Smooth muscle cell (in vitro differentiated cells): ENCODE data around the gene AMMECR1L. TPM values are rescaled to one million over a fixed set of nuclear protein-coding genes. Genes with fewer than 3 reads are reported as not detected.
"Not testable (repeated sequence)": the region's sequence is repeated elsewhere in the genome, so short reads cannot be mapped to it uniquely, and the experiment has no call there.

Experiments
- DNase-seq: peaks from one replicate; lab custom pipeline; 2025; ENCODE audit not compliant: unreplicated experiment; lab: John Stamatoyannopoulos, UW
- H2AFZ ChIP-seq: fragments of 200-600 bp; sonication (generic); 2 replicates; pipeline ENCODE4 v1.6.0; 2016; ENCODE audit warnings: antibody characterized with exemption, low read depth, mild to moderate bottlenecking
- H3F3A ChIP-seq: fragments of 200-600 bp; sonication (generic); 2 replicates; pipeline ENCODE4 v1.6.0; 2017; ENCODE audit warnings: antibody characterized with exemption, low read depth
- H3K27ac ChIP-seq: fragments of 200-600 bp; sonication (generic); 2 replicates; pipeline ENCODE4 v1.5.1; 2016; ENCODE audit warnings: low read depth, mild to moderate bottlenecking
- H3K27me3 ChIP-seq: fragments of 200-600 bp; sonication (generic); 2 replicates; pipeline ENCODE4 v1.6.1; 2016; ENCODE audit warnings: low read depth, mild to moderate bottlenecking
- H3K36me3 ChIP-seq: fragments of 200-600 bp; sonication (generic); 2 replicates; pipeline ENCODE4 v1.5.1; 2016; ENCODE audit warnings: low read depth
- H3K4me1 ChIP-seq: fragments of 200-600 bp; sonication (generic); 2 replicates; pipeline ENCODE4 v1.5.1; 2016; ENCODE audit warnings: low read depth
- H3K4me2 ChIP-seq: fragments of 200-600 bp; sonication (generic); 2 replicates; pipeline ENCODE4 v1.6.0; 2016; ENCODE audit warnings: mild to moderate bottlenecking
- H3K4me3 ChIP-seq: fragments of 200-600 bp; sonication (generic); 2 replicates; pipeline ENCODE4 v1.5.1; 2016; ENCODE audit warnings: mild to moderate bottlenecking
- H3K79me2 ChIP-seq: fragments of 200-600 bp; sonication (generic); 2 replicates; pipeline ENCODE4 v1.6.0; 2016; ENCODE audit warnings: low read depth, mild to moderate bottlenecking
- H3K9ac ChIP-seq: fragments of 200-600 bp; sonication (generic); 2 replicates; pipeline ENCODE4 v1.6.0; 2016; ENCODE audit warnings: low read depth
- H3K9me3 ChIP-seq: fragments of 200-600 bp; sonication (generic); replicated peaks from 2 replicates; pipeline ENCODE4 v1.5.1; 2016; ENCODE audit warnings: low read depth
- H4K20me1 ChIP-seq: fragments of 200-600 bp; sonication (generic); 2 replicates; pipeline ENCODE4 v1.6.0; 2016; ENCODE audit warnings: low read depth
- WGBS: methylation state at CpG from one replicate; pipeline ENCODE4 v1.1.7; 2016; ENCODE audit warnings: low lambda C conversion rate; 5-methylcytosine and 5-hydroxymethylcytosine counted together
- polyA plus RNA-seq: library from polyadenylated mRNA; unstranded; fragments of >200 nt; fragmentation: Nextera tagmentation; extraction: Ambion mirVana; gene quantifications from 2 replicates; pipeline ENCODE4 v1.2.1, GENCODE V29; 2016
- total RNA-seq: library from RNA; depleted of rRNA; stranded (reverse); fragments of >200 nt; gene quantifications from 2 replicates; pipeline ENCODE4 v1.2.3, GENCODE V29; 2014
- TF ChIP-seq, protein P1 (sequence below): fragments of 200-600 bp; sonication (generic); IDR thresholded peaks from 2 replicates; pipeline ENCODE4 v1.5.1; 2017; ENCODE audit warnings: borderline replicate concordance, mild to moderate bottlenecking, antibody characterized with exemption; ENCODE audit not compliant: insufficient read depth, poor library complexity, severe bottlenecking

Gene AMMECR1L
- total and polyA plus RNA-seq, 2 experiments from 2014 or later, result 11.8 to 13.8 TPM

DNA sequence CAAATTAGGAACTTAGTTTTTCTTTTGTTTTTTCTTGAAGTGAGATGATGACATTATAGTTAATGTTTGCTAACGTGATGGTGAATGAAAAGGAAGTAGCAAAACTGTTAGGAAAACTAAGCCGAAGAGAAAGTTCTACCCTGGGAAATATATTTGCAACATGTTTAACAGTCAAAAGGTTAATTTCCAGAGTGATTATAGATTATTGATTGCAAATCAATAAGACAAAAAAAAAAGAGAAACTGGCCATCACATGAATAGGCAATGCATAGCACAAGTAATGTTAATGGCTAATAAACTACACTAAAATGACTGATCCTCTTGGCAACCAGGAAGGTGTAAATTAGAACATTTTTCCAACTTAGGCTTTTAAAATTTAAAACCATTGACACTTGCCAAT, 26.0 kb upstream of the AMMECR1L start:
- H2AFZ ChIP-seq, result no peak overlapping the region
- 95% methylated on average over 2 of the region's 2 CpGs for WGBS
- no peaks in the 10 kb centered on the region for H3K27me3 ChIP-seq
- H3K9me3 ChIP-seq, result no peaks in the 10 kb centered on the region
- DNase-seq, result no peak
- no peaks in the 10 kb centered on the region for H3K36me3 ChIP-seq
- no peaks in the 10 kb centered on the region for H4K20me1 ChIP-seq
- H3K79me2 ChIP-seq, result no peaks in the 10 kb centered on the region
- no peak overlapping the region for H3K4me2 ChIP-seq
- no peak overlapping the region for H3K27ac ChIP-seq
- H3K4me1 ChIP-seq, result no peaks in the 10 kb centered on the region
- no peak overlapping the region for H3K9ac ChIP-seq
- TF ChIP-seq, protein P1, sequence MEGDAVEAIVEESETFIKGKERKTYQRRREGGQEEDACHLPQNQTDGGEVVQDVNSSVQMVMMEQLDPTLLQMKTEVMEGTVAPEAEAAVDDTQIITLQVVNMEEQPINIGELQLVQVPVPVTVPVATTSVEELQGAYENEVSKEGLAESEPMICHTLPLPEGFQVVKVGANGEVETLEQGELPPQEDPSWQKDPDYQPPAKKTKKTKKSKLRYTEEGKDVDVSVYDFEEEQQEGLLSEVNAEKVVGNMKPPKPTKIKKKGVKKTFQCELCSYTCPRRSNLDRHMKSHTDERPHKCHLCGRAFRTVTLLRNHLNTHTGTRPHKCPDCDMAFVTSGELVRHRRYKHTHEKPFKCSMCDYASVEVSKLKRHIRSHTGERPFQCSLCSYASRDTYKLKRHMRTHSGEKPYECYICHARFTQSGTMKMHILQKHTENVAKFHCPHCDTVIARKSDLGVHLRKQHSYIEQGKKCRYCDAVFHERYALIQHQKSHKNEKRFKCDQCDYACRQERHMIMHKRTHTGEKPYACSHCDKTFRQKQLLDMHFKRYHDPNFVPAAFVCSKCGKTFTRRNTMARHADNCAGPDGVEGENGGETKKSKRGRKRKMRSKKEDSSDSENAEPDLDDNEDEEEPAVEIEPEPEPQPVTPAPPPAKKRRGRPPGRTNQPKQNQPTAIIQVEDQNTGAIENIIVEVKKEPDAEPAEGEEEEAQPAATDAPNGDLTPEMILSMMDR, result no peak
- no peaks in the 10 kb centered on the region for H3F3A ChIP-seq
- no peak overlapping the region for H3K4me3 ChIP-seq

GRCh38 chr2:127910415-127910814, 24.7 kb upstream of the AMMECR1L start:
- H3K36me3 ChIP-seq, result no peaks in the 10 kb centered on the region
- 97% methylated on average over 3 of the region's 3 CpGs for WGBS
- H4K20me1 ChIP-seq, result no peaks in the 10 kb centered on the region
- no peaks in the 10 kb centered on the region for H3K9me3 ChIP-seq
- H3K9ac ChIP-seq, result no peak overlapping the region
- H3K4me3 ChIP-seq, result no peak overlapping the region
- no peaks in the 10 kb centered on the region for H3K4me1 ChIP-seq
- no peaks in the 10 kb centered on the region for H3K79me2 ChIP-seq
- DNase-seq, result no peak
- TF ChIP-seq, protein P1, result no peak
- no peak overlapping the region for H3K4me2 ChIP-seq
- no peak overlapping the region for H2AFZ ChIP-seq
- H3K27me3 ChIP-seq, result peaks cover 3% of the 10 kb centered on the region
- H3K27ac ChIP-seq, result no peak overlapping the region
- H3F3A ChIP-seq, result no peaks in the 10 kb centered on the region

GRCh38 chr2:127909019-127909418, 23.3 kb upstream of the AMMECR1L start:
- peaks cover 3% of the 10 kb centered on the region for H3K27me3 ChIP-seq
- no peak overlapping the region for H3K4me3 ChIP-seq
- no peaks in the 10 kb centered on the region for H3K9me3 ChIP-seq
- H2AFZ ChIP-seq, result no peak overlapping the region
- H3K9ac ChIP-seq, result no peak overlapping the region
- no peaks in the 10 kb centered on the region for H3K36me3 ChIP-seq
- H3K4me1 ChIP-seq, result no peaks in the 10 kb centered on the region
- H3F3A ChIP-seq, result no peaks in the 10 kb centered on the region
- TF ChIP-seq, protein P1, result no peak
- DNase-seq, result no peak
- no peak overlapping the region for H3K27ac ChIP-seq
- WGBS, result 83% methylated on average over 6 of the region's 6 CpGs
- H3K79me2 ChIP-seq, result no peaks in the 10 kb centered on the region
- no peak overlapping the region for H3K4me2 ChIP-seq
- no peaks in the 10 kb centered on the region for H4K20me1 ChIP-seq

GRCh38 chr2:127907733-127908400, 22.1 kb upstream of the AMMECR1L start:
- H3K79me2 ChIP-seq, DNase-seq, H3K27me3 ChIP-seq, H4K20me1 ChIP-seq, H3K4me1 ChIP-seq, H3K4me3 ChIP-seq, H3K9ac ChIP-seq, H3K9me3 ChIP-seq, H3F3A ChIP-seq, H2AFZ ChIP-seq, H3K27ac ChIP-seq, H3K36me3 ChIP-seq, H3K4me2 ChIP-seq: not testable (repeated sequence)
- WGBS, result 97% methylated on average over 12 of the region's 12 CpGs
